Keratinocyte (primary cell): ENCODE measurements around the gene SMIM23.

ENCODE experiments used
- EZH2 ChIP-seq: IDR thresholded peaks from one replicate; pipeline ENCODE4 v1.6.1; 2012; ENCODE audit warnings: inconsistent platforms, mild to moderate bottlenecking, low read length, moderate library complexity
- TF ChIP-seq, protein P1 (sequence below), 3 experiments: IDR thresholded peaks in 1 of 3; conservative IDR thresholded peaks in 1 of 3; optimal IDR thresholded peaks in 1 of 3; 2 replicates in 2 of 3; 3 replicates in 1 of 3; pipeline versions ENCODE3 to v1.5.1; 2011; ENCODE audit warnings: low read length in 3 of 3, mild to moderate bottlenecking in 3 of 3, moderate library complexity in 2 of 3, control low read depth in 1 of 3, inconsistent platforms in 1 of 3; ENCODE audit not compliant: insufficient read depth in 2 of 3; ENCODE audit errors: extremely low read depth in 1 of 3

DNA sequence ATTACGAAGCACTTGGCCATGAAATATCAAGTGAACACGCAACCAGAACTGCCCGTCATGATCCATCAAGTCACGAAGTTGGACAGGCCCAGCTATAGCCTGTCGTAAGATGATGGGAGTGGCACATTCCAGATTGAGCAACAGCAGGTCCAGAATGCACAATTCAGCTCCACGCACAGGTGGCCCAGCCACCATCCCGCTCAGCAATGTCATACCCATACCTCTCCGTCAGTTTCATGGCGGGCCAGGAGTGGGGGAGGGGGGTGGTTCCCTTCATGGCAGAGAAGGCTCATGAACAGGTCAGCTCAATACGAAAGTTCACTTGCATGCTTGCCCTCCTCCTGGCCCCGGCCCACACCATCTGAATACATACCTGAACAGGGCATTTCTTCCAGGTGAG is 34.9 kb downstream of the SMIM23 start:
- TF ChIP-seq, protein P1, sequence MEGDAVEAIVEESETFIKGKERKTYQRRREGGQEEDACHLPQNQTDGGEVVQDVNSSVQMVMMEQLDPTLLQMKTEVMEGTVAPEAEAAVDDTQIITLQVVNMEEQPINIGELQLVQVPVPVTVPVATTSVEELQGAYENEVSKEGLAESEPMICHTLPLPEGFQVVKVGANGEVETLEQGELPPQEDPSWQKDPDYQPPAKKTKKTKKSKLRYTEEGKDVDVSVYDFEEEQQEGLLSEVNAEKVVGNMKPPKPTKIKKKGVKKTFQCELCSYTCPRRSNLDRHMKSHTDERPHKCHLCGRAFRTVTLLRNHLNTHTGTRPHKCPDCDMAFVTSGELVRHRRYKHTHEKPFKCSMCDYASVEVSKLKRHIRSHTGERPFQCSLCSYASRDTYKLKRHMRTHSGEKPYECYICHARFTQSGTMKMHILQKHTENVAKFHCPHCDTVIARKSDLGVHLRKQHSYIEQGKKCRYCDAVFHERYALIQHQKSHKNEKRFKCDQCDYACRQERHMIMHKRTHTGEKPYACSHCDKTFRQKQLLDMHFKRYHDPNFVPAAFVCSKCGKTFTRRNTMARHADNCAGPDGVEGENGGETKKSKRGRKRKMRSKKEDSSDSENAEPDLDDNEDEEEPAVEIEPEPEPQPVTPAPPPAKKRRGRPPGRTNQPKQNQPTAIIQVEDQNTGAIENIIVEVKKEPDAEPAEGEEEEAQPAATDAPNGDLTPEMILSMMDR (optimal IDR thresholded peaks at IDR 0.05 in 1 of 3, IDR thresholded peaks at IDR 0.05 in 1 of 3, conservative IDR thresholded peaks at IDR 0.05 in 1 of 3; ENCODE audit: extremely low read depth in 1 of 3, insufficient read depth in 2 of 3, low read length in 3 of 3): no peak
- no peak for TF ChIP-seq EZH2
